Neural progenitor cell (in vitro differentiated cells): ENCODE data around the gene NAA15. TPM values are rescaled to one million over a fixed set of nuclear protein-coding genes. Genes with fewer than 3 reads are reported as not detected.

Source experiments
- DNase-seq: peaks from one replicate; pipeline ENCODE4 v3.0.0-alpha.2; 2016; ENCODE audit warnings: low spot score
- H2AFZ ChIP-seq: fragments of 200-600 bp; sonication (generic); replicated peaks from 2 replicates; pipeline ENCODE4 v1.6.1; 2016; ENCODE audit warnings: antibody characterized with exemption
- H3F3A ChIP-seq: fragments of 200-600 bp; sonication (generic); 2 replicates; pipeline ENCODE4 v1.6.1; 2016; ENCODE audit warnings: antibody characterized with exemption, low read depth
- H3K27ac ChIP-seq: fragments of 200-600 bp; sonication (generic); 2 replicates; pipeline ENCODE4 v1.5.1; 2016; ENCODE audit warnings: mild to moderate bottlenecking
- H3K27me3 ChIP-seq: fragments of 200-600 bp; sonication (generic); 2 replicates; pipeline ENCODE4 v1.6.1; 2016; ENCODE audit warnings: mild to moderate bottlenecking, moderate library complexity
- H3K36me3 ChIP-seq: fragments of 200-600 bp; sonication (generic); 2 replicates; pipeline ENCODE4 v1.5.1; 2016
- H3K4me1 ChIP-seq: fragments of 200-600 bp; sonication (generic); 2 replicates; pipeline ENCODE4 v1.6.1; 2016; ENCODE audit warnings: mixed run types
- H3K4me2 ChIP-seq: fragments of 200-600 bp; sonication (generic); 2 replicates; pipeline ENCODE4 v1.6.1; 2016
- H3K4me3 ChIP-seq: fragments of 200-600 bp; sonication (generic); 2 replicates; pipeline ENCODE4 v1.5.1; 2016
- H3K79me2 ChIP-seq: fragments of 200-600 bp; sonication (generic); 2 replicates; pipeline ENCODE4 v1.6.1; 2016; ENCODE audit warnings: low read depth
- H3K9ac ChIP-seq: fragments of 200-600 bp; sonication (generic); 2 replicates; pipeline ENCODE4 v1.6.1; 2016
- H3K9me3 ChIP-seq: fragments of 200-600 bp; sonication (generic); 2 replicates; pipeline ENCODE4 v1.5.1; 2016; ENCODE audit warnings: low read depth
- H4K20me1 ChIP-seq: fragments of 200-600 bp; sonication (generic); 2 replicates; pipeline ENCODE4 v1.6.1; 2016; ENCODE audit warnings: low read depth
- H3K27ac Mint-ChIP-seq: 3 replicates; pipeline ENCODE4 v1.8.0; 2021; ENCODE audit warnings: mixed read lengths
- H3K27me3 Mint-ChIP-seq: 2 replicates; pipeline ENCODE4 v1.8.0; 2022; ENCODE audit warnings: low read depth, mild to moderate bottlenecking, inconsistent platforms, moderate library complexity, mixed read lengths; ENCODE audit not compliant: insufficient read depth
- H3K36me3 Mint-ChIP-seq: 3 replicates; pipeline ENCODE4 v1.8.0; 2021; ENCODE audit warnings: mixed read lengths
- H3K4me1 Mint-ChIP-seq: 3 replicates; pipeline ENCODE4 v1.8.0; 2021; ENCODE audit warnings: mixed read lengths
- H3K4me3 Mint-ChIP-seq: 3 replicates; pipeline ENCODE4 v1.8.0; 2021; ENCODE audit warnings: mild to moderate bottlenecking, moderate library complexity, mixed read lengths
- H3K9me3 Mint-ChIP-seq: 3 replicates; pipeline ENCODE4 v1.8.0; 2020; ENCODE audit warnings: mixed read lengths
- CTCF ChIP-seq: fragments of 200-600 bp; sonication (generic); IDR thresholded peaks from 2 replicates; pipeline ENCODE4 v1.5.1; 2017; ENCODE audit warnings: antibody characterized with exemption, mild to moderate bottlenecking
- EZH2 ChIP-seq: fragments of 200-600 bp; sonication (generic); IDR thresholded peaks from 2 replicates; pipeline ENCODE4 v1.6.1; 2017; ENCODE audit warnings: antibody characterized with exemption, mild to moderate bottlenecking, moderate library complexity
- EZH2phosphoT487 ChIP-seq: fragments of 200-600 bp; sonication (generic); IDR thresholded peaks from 2 replicates; pipeline ENCODE4 v1.6.1; 2017; ENCODE audit warnings: antibody characterized with exemption
- total RNA-seq: library from RNA; depleted of rRNA; stranded (reverse); fragments of >200 nt; gene quantifications from 2 replicates; pipeline ENCODE4 v1.2.3, GENCODE V29; 2015; ENCODE audit warnings: low replicate concordance

Gene NAA15
- total RNA-seq, 1 donor from 2014 or later = 69.0 TPM

- Histone ChIP-seq H3K9me3 (no peaks in the 10 kb centered on the region), H3K4me3 (no peak overlapping the region), H3K79me2 (no peaks in the 10 kb centered on the region), H3K27ac (no peak overlapping the region), H3K4me2 (no peak overlapping the region), H3K27me3 (no peaks in the 10 kb centered on the region), H3K36me3 (no peaks in the 10 kb centered on the region), H3F3A (no peaks in the 10 kb centered on the region), H3K4me1 (no peaks in the 10 kb centered on the region), H3K9ac (no peak overlapping the region), H4K20me1 (no peaks in the 10 kb centered on the region), H2AFZ (no peak overlapping the region)
- Mint-ChIP-seq H3K27me3 (no peaks in the 10 kb centered on the region), H3K36me3 (peaks cover 37% of the 10 kb centered on the region), H3K9me3 (peaks cover 25% of the 10 kb centered on the region), H3K4me3 (no peak overlapping the region), H3K27ac (no peak overlapping the region), H3K4me1 (no peaks in the 10 kb centered on the region)
- TF ChIP-seq EZH2 (no peak), CTCF (peak; percentile 83)
- DNase-seq = peak; percentile 44
These were observed 114.9 kb downstream of the NAA15 start for GRCh38 chr4:139416073-139416673.

GRCh38 chr4:139419388-139419914 lies 118.1 kb downstream of the NAA15 start:
- H3K27ac Mint-ChIP-seq = no peak overlapping the region
- no peaks in the 10 kb centered on the region for H3K4me1 Mint-ChIP-seq
- H3K4me2 ChIP-seq = no peak overlapping the region
- H3K4me3 Mint-ChIP-seq = no peak overlapping the region
- no peaks in the 10 kb centered on the region for H4K20me1 ChIP-seq
- H3K9ac ChIP-seq = no peak overlapping the region
- peaks cover 25% of the 10 kb centered on the region for H3K9me3 Mint-ChIP-seq
- H3K4me1 ChIP-seq = no peaks in the 10 kb centered on the region
- H3K27ac ChIP-seq = no peak overlapping the region
- no peak overlapping the region for H2AFZ ChIP-seq
- H3K27me3 ChIP-seq = no peaks in the 10 kb centered on the region
- TF ChIP-seq EZH2 (no peak), EZH2phosphoT487 (no peak), CTCF (no peak)
- peaks cover 38% of the 10 kb centered on the region for H3K36me3 Mint-ChIP-seq
- no peaks in the 10 kb centered on the region for H3K36me3 ChIP-seq
- H3F3A ChIP-seq = no peaks in the 10 kb centered on the region
- H3K27me3 Mint-ChIP-seq = no peaks in the 10 kb centered on the region
- peaks cover 3% of the 10 kb centered on the region for H3K9me3 ChIP-seq
- H3K79me2 ChIP-seq = no peaks in the 10 kb centered on the region
- no peak overlapping the region for H3K4me3 ChIP-seq
- no peak for DNase-seq

GRCh38 chr4:139420652-139421051 lies 119.3 kb downstream of the NAA15 start:
- H3K27me3 Mint-ChIP-seq = no peaks in the 10 kb centered on the region
- no peak overlapping the region for H3K27ac Mint-ChIP-seq
- no peaks in the 10 kb centered on the region for H3K36me3 ChIP-seq
- no peaks in the 10 kb centered on the region for H3K27me3 ChIP-seq
- no peaks in the 10 kb centered on the region for H3K79me2 ChIP-seq
- peaks cover 18% of the 10 kb centered on the region for H3K9me3 Mint-ChIP-seq
- peaks cover 31% of the 10 kb centered on the region for H3K36me3 Mint-ChIP-seq
- no peak overlapping the region for H3K9ac ChIP-seq
- peaks cover 3% of the 10 kb centered on the region for H3K9me3 ChIP-seq
- no peak overlapping the region for H2AFZ ChIP-seq
- no peak overlapping the region for H3K4me3 ChIP-seq
- H3F3A ChIP-seq = no peaks in the 10 kb centered on the region
- H3K4me3 Mint-ChIP-seq = no peak overlapping the region
- no peak overlapping the region for H3K4me2 ChIP-seq
- no peaks in the 10 kb centered on the region for H4K20me1 ChIP-seq
- DNase-seq = no peak
- no peaks in the 10 kb centered on the region for H3K4me1 ChIP-seq
- H3K4me1 Mint-ChIP-seq = no peaks in the 10 kb centered on the region
- TF ChIP-seq CTCF = no peak
- TF ChIP-seq EZH2phosphoT487 = no peak
- no peak for TF ChIP-seq EZH2
- no peak overlapping the region for H3K27ac ChIP-seq
